H1 (cell line): Measurements from ENCODE around the gene WBP1L. TPM values are rescaled to one million over a fixed set of nuclear protein-coding genes. Genes with fewer than 3 reads are reported as not detected.

Experiments used
- CTCF ChIA-PET: fragments of 300-600 bp; sonication (Branson Sonifier 250); formaldehyde crosslinking; loops from one replicate; lab custom pipeline; 2021; ENCODE audit not compliant: partially characterized antibody; lab: Charles Lee
- POLR2A ChIA-PET: fragments of 300-600 bp; sonication (Branson Sonifier 250); formaldehyde crosslinking; loops from one replicate; lab custom pipeline; 2021; ENCODE audit warnings: inconsistent platforms; ENCODE audit not compliant: partially characterized antibody; lab: Charles Lee
- DNase-seq, 2 experiments: peaks; one replicate each; pipeline versions ENCODE4 v3.0.0 to v3.0.0-alpha.2; 2010 to 2022; ENCODE audit warnings: low spot score in 2 of 2, low read depth in 1 of 2, mixed read lengths in 1 of 2
- FAIRE-seq: peaks from 2 replicates; lab custom pipeline; 2011; peaks lifted over from hg19 to GRCh38; lab: Jason Lieb, UNC
- H2AFZ ChIP-seq: 2 replicates; pipeline ENCODE4 v1.8.1; 2012; ENCODE audit warnings: low read length, inconsistent platforms
- H2AK5ac ChIP-seq: 2 replicates; pipeline ENCODE4 v1.6.1; 2013; ENCODE audit warnings: low read depth, low read length
- H2BK120ac ChIP-seq: replicated peaks from 2 replicates; pipeline ENCODE3; 2013; ENCODE audit warnings: low read depth, low read length, inconsistent platforms
- H2BK12ac ChIP-seq: 2 replicates; pipeline ENCODE4 v1.6.1; 2013; ENCODE audit warnings: low read depth, low read length
- H2BK15ac ChIP-seq: 2 replicates; pipeline ENCODE4 v1.6.1; 2013; ENCODE audit warnings: low read length
- H2BK20ac ChIP-seq: 2 replicates; pipeline ENCODE4 v1.6.1; 2013; ENCODE audit warnings: low read length
- H2BK5ac ChIP-seq: 2 replicates; pipeline ENCODE4 v1.6.1; 2013; ENCODE audit warnings: low read depth, low read length
- H3K14ac ChIP-seq: 2 replicates; pipeline ENCODE4 v1.6.1; 2013; ENCODE audit warnings: inconsistent platforms; ENCODE audit not compliant: insufficient read length
- H3K18ac ChIP-seq: 2 replicates; pipeline ENCODE4 v1.6.1; 2013; ENCODE audit warnings: low read length; ENCODE audit errors: extremely low read depth
- H3K23ac ChIP-seq: 2 replicates; pipeline ENCODE4 v1.6.1; 2013; ENCODE audit warnings: inconsistent platforms; ENCODE audit not compliant: insufficient read length
- H3K23me2 ChIP-seq: 2 replicates; pipeline ENCODE4 v1.6.1; 2013; ENCODE audit warnings: low read depth, low read length
- H3K27ac ChIP-seq: 2 replicates; pipeline ENCODE4 v1.6.1; 2011; ENCODE audit warnings: low read depth, low read length, inconsistent platforms
- H3K27me3 ChIP-seq, 4 experiments: replicated peaks in 1 of 4; 1 replicate in 1 of 4; 2 replicates in 3 of 4; pipeline versions ENCODE4 v1.6.1 to v1.8.1; 2011 to 2013; ENCODE audit warnings: low read length in 3 of 4, mild to moderate bottlenecking in 3 of 4, inconsistent platforms in 2 of 4, mixed read lengths in 2 of 4, moderate library complexity in 1 of 4; ENCODE audit not compliant: control insufficient read depth in 3 of 4, insufficient read depth in 3 of 4; ENCODE audit errors: extremely low read depth in 1 of 4
- H3K36me3 ChIP-seq, 4 experiments: 2 replicates each; pipeline versions ENCODE4 v1.6.1 to v1.8.1; 2011 to 2013; ENCODE audit warnings: mild to moderate bottlenecking in 4 of 4, low read length in 3 of 4, moderate library complexity in 2 of 4, control low read depth in 1 of 4, inconsistent platforms in 1 of 4; ENCODE audit not compliant: insufficient read depth in 4 of 4, control insufficient read depth in 2 of 4
- H3K4ac ChIP-seq: replicated peaks from 2 replicates; pipeline ENCODE3; 2013; ENCODE audit warnings: low read length, low read depth, mixed read lengths, inconsistent platforms; ENCODE audit not compliant: insufficient read length
- H3K4me1 ChIP-seq, 4 experiments: replicated peaks in 1 of 4; 1 replicate in 1 of 4; 2 replicates in 3 of 4; pipeline versions ENCODE4 v1.6.1 to v1.8.1; 2011 to 2013; ENCODE audit warnings: low read length in 3 of 4, inconsistent platforms in 2 of 4, mixed read lengths in 1 of 4; ENCODE audit not compliant: insufficient read depth in 4 of 4, control insufficient read depth in 3 of 4
- H3K4me2 ChIP-seq, 2 experiments: 2 replicates each; pipeline versions ENCODE4 v1.6.1 to v1.8.1; 2011 to 2013; ENCODE audit warnings: low read depth in 2 of 2, low read length in 2 of 2, control low read depth in 1 of 2, inconsistent platforms in 1 of 2, mild to moderate bottlenecking in 1 of 2; ENCODE audit not compliant: insufficient read depth in 1 of 2
- H3K4me3 ChIP-seq, 4 experiments: fragments of 200-600, 300-600 bp in 1 of 4; sonication (generic), shearing (Covaris generic), sonication (Bioruptor Twin) in 1 of 4; 2 replicates each; pipeline versions ENCODE4 v1.5.1 to v1.8.1; 2011 to 2016; ENCODE audit warnings: low read length in 4 of 4, low read depth in 3 of 4, control low read depth in 2 of 4, inconsistent platforms in 2 of 4, mild to moderate bottlenecking in 2 of 4, mixed read lengths in 1 of 4, moderate library complexity in 1 of 4; ENCODE audit not compliant: insufficient read depth in 2 of 4; ENCODE audit errors: extremely low read depth in 1 of 4
- H3K56ac ChIP-seq: replicated peaks from 2 replicates; pipeline ENCODE3; 2013; ENCODE audit warnings: low read depth, mild to moderate bottlenecking, mixed read lengths, low read length, inconsistent platforms; ENCODE audit not compliant: insufficient read length
- H3K79me1 ChIP-seq: 2 replicates; pipeline ENCODE4 v1.6.1; 2013; ENCODE audit warnings: low read depth, low read length, control low read depth
- H3K79me2 ChIP-seq, 2 experiments: 2 replicates each; pipeline versions ENCODE4 v1.6.1 to v1.8.1; 2012 to 2013; ENCODE audit warnings: low read length in 2 of 2, mild to moderate bottlenecking in 2 of 2, inconsistent platforms in 1 of 2; ENCODE audit not compliant: insufficient read depth in 2 of 2, control insufficient read depth in 1 of 2
- H3K9ac ChIP-seq, 4 experiments: replicated peaks in 1 of 4; 1 replicate in 1 of 4; 2 replicates in 3 of 4; pipeline versions ENCODE4 v1.6.1 to v1.8.1; 2011 to 2013; ENCODE audit warnings: low read depth in 3 of 4, low read length in 3 of 4, control low read depth in 2 of 4, mild to moderate bottlenecking in 2 of 4, moderate library complexity in 2 of 4, inconsistent platforms in 1 of 4; ENCODE audit errors: extremely low read depth in 1 of 4
- H3K9me3 ChIP-seq, 2 experiments: 2 replicates each; pipeline versions ENCODE4 v1.6.1 to v1.8.1; 2012 to 2013; ENCODE audit warnings: mild to moderate bottlenecking in 2 of 2, moderate library complexity in 2 of 2, control low read depth in 1 of 2, inconsistent platforms in 1 of 2, low read depth in 1 of 2, low read length in 1 of 2, mixed read lengths in 1 of 2; ENCODE audit not compliant: insufficient read depth in 2 of 2
- H4K20me1 ChIP-seq, 2 experiments: replicated peaks in 1 of 2; 2 replicates each; pipeline versions ENCODE3 to v1.8.1; 2011 to 2013; ENCODE audit warnings: inconsistent platforms in 2 of 2, low read length in 2 of 2, mild to moderate bottlenecking in 1 of 2; ENCODE audit not compliant: insufficient read depth in 2 of 2, control insufficient read depth in 1 of 2
- H4K5ac ChIP-seq: 2 replicates; pipeline ENCODE4 v1.6.1; 2013; ENCODE audit warnings: low read length, low read depth, mixed read lengths, inconsistent platforms; ENCODE audit not compliant: insufficient read length
- H4K8ac ChIP-seq: 2 replicates; pipeline ENCODE4 v1.8.0; 2013; ENCODE audit warnings: mild to moderate bottlenecking, moderate library complexity, low read length, inconsistent platforms; ENCODE audit not compliant: insufficient read depth; ENCODE audit errors: extremely low read depth
- H4K91ac ChIP-seq: replicated peaks from 2 replicates; pipeline ENCODE3; 2013; ENCODE audit warnings: low read length, mixed read lengths, inconsistent platforms; ENCODE audit not compliant: insufficient read length
- GTF2F1 ChIP-seq: IDR thresholded peaks from 2 replicates; pipeline ENCODE4 v1.6.1; 2012; ENCODE audit warnings: low read depth, low read length, improper control_type of control experiment, borderline replicate concordance
- JUN ChIP-seq: IDR thresholded peaks from 2 replicates; pipeline ENCODE4 v1.6.1; 2011; ENCODE audit warnings: low read depth, mild to moderate bottlenecking, improper control_type of control experiment, low read length
- MAX ChIP-seq: IDR thresholded peaks from 2 replicates; pipeline ENCODE4 v1.6.1; 2012; ENCODE audit warnings: inconsistent platforms
- POLR2AphosphoS5 ChIP-seq: IDR thresholded peaks from 2 replicates; pipeline ENCODE4 v1.6.1; 2011; ENCODE audit warnings: low read depth, low read length
- POU5F1 ChIP-seq: IDR thresholded peaks from 2 replicates; pipeline ENCODE4 v1.6.1; 2011; ENCODE audit warnings: low read depth, mild to moderate bottlenecking, low read length, moderate library complexity
- RXRA ChIP-seq: IDR thresholded peaks from 2 replicates; pipeline ENCODE4 v1.6.1; 2011; ENCODE audit warnings: low read depth, mild to moderate bottlenecking, low read length, moderate library complexity; ENCODE audit not compliant: insufficient read depth
- SRF ChIP-seq: IDR thresholded peaks from 2 replicates; pipeline ENCODE4 v1.6.1; 2011; ENCODE audit warnings: mild to moderate bottlenecking, low read depth, low read length, moderate library complexity
- SUZ12 ChIP-seq: fragments of 200-600 bp; sonication (generic); IDR thresholded peaks from 2 replicates; pipeline ENCODE4 v1.6.1; 2012; ENCODE audit warnings: mild to moderate bottlenecking, inconsistent platforms, low read length, moderate library complexity, mixed read lengths
- TBP ChIP-seq: IDR thresholded peaks from 2 replicates; pipeline ENCODE4 v1.6.1; 2011; ENCODE audit warnings: low read depth, low read length, improper control_type of control experiment
- TCF12 ChIP-seq: IDR thresholded peaks from 2 replicates; pipeline ENCODE4 v1.6.1; 2011; ENCODE audit warnings: low read depth, mild to moderate bottlenecking, low read length
- YY1 ChIP-seq: IDR thresholded peaks from 2 replicates; pipeline ENCODE4 v1.6.1; 2011; ENCODE audit warnings: low read depth, mild to moderate bottlenecking, low read length
- WGBS, 2 experiments: shearing (Covaris generic) in 1 of 2; methylation state at CpG; one replicate each; pipeline versions ENCODE4 v1.1.6 to v1.1.7; 2013 to 2015; ENCODE audit warnings: low lambda C conversion rate in 2 of 2, mixed read lengths in 2 of 2, inconsistent platforms in 1 of 2, low coverage in 1 of 2, missing lambda C conversion rate in 1 of 2; ENCODE audit not compliant: insufficient replicate concordance in 2 of 2, insufficient coverage in 1 of 2, insufficient read length in 1 of 2; ENCODE audit errors: extremely low coverage in 1 of 2, missing lambda C conversion rate in 1 of 2; 5-methylcytosine and 5-hydroxymethylcytosine counted together
- polyA plus RNA-seq, 7 experiments: library from polyadenylated mRNA; depleted of rRNA in 3 of 7; stranded (reverse) in 5 of 7; unstranded in 2 of 7; fragments of >200 nt in 5 of 7; fragments of 200-250 nt in 2 of 7; gene quantifications; 1 replicate in 5 of 7; 2 replicates in 1 of 7; 4 replicates in 1 of 7; pipeline versions ENCODE4 v1.2.1 to v1.2.3, GENCODE V29; 2011 to 2013; ENCODE audit warnings: missing spikeins in 2 of 7, mixed read lengths in 2 of 7
- total RNA-seq: library from RNA; stranded (reverse); fragmentation: NEBNext Ultra II Directional; extraction: Animal tissue kit (Norgen Biotek cat#: 25700); gene quantifications from 2 replicates; pipeline ENCODE4 v1.2.1, GENCODE V29; 2021
- TF ChIP-seq, protein P1 (sequence below): IDR thresholded peaks from 2 replicates; pipeline ENCODE4 v1.6.1; 2011; ENCODE audit warnings: low read length, improper control_type of control experiment

WBP1L gene
- total and polyA plus RNA-seq, 2 of the 8 experiments (the other 6 are each of a cell fraction or from before 2014, with no cell fraction given), result 26.6 to 29.9 TPM

DNA sequence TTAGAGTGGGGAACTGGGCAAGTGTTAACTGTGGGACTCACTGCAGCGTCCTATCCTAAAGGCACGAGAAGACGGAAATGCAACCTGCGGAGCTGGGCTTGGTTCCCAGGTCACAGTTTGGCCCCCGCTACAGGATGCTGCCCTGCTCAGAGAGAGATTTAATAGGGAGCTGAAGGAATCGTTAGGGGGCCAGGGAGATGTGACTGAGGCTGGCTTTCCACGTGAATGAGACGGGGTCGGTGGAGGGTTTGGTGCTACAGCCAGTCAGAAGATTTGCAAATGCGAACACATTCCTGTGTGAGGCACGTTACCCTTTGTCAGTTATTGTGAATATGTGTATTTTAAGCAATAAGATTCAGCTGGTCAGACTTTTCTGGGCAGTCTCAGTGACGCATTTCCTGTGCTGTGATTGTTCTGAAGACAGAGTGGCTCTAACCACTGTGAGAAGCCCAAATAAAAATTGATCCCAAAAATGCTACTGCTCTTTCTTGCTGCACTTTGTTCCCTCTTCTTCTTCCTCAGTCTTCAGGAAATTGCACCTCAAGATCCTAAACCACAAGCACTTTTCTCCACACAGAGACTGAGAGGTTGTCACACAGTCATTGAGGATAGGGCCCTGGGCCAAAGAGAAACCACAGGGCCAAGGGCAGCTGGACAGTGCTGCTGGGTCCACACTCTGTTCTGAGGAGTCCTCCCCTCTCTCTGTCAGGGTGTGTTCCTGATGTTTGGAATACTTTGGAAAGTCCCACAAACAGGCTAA, 72.2 kb downstream of the WBP1L start:
- no peak overlapping the region for H2BK12ac ChIP-seq
- ChIA-PET CTCF (interaction anchor here (0.8 to 2.4 kb wide), 5 partner anchors 13 to 279 kb away, joined by 3 to 8 read pairs (median 4); partner anchors contain the start of gene CYP17A1), POLR2A (interaction anchor here (0.6 to 1.2 kb wide), 4 partner anchors 13 to 85 kb away, joined by 3 to 5 read pairs (median 3); no protein-coding TSS in a partner anchor)
- no peaks in the 10 kb centered on the region for H3K23me2 ChIP-seq
- no peaks in the 10 kb centered on the region for H4K20me1 ChIP-seq
- H2AK5ac ChIP-seq, result no peak overlapping the region
- no peak overlapping the region for H2BK20ac ChIP-seq
- H3K18ac ChIP-seq, result no peak overlapping the region; the same call in 1 of the 2 replicates
- no peaks in the 10 kb centered on the region for H3K27me3 ChIP-seq
- no peak overlapping the region for H3K56ac ChIP-seq
- H3K4me3 ChIP-seq, result no peak overlapping the region
- peaks cover 0 to 7% (median 2%) of the 10 kb centered on the region in 4 experiments; a peak in 4 of 7 replicates for H3K4me1 ChIP-seq
- no peaks in the 10 kb centered on the region for H3K79me2 ChIP-seq
- H3K4ac ChIP-seq, result no peak overlapping the region
- H4K8ac ChIP-seq, result no peak overlapping the region
- H3K4me2 ChIP-seq, result no peak overlapping the region
- FAIRE-seq (no peak), DNase-seq (no peak)
- H4K5ac ChIP-seq, result no peak overlapping the region
- no peak overlapping the region for H4K91ac ChIP-seq
- no peaks in the 10 kb centered on the region for H3K79me1 ChIP-seq
- no peak overlapping the region for H3K23ac ChIP-seq
- H2BK5ac ChIP-seq, result peak overlapping the region; percentile 55; the same call in 1 of the 2 replicates
- 66% methylated on average over 12 of the region's 12 CpGs; no CpG with 5 or more reads in 1 of the 2 experiments for WGBS, 2 experiments
- no peak overlapping the region for H3K9ac ChIP-seq
- no peak overlapping the region for H2BK120ac ChIP-seq
- no peak overlapping the region for H2BK15ac ChIP-seq
- H2AFZ ChIP-seq, result no peak overlapping the region
- H3K14ac ChIP-seq, result no peak overlapping the region
- no peak overlapping the region; the same call in 1 of the 2 replicates for H3K27ac ChIP-seq
- peaks cover 0 to 7% (median 2%) of the 10 kb centered on the region in 4 experiments; a peak in 2 of 8 replicates for H3K36me3 ChIP-seq
- no peaks in the 10 kb centered on the region for H3K9me3 ChIP-seq
- no peak for TF ChIP-seq JUN
- no peak for TF ChIP-seq YY1
- no peak for TF ChIP-seq POLR2AphosphoS5
- TF ChIP-seq TBP, result no peak
- TF ChIP-seq SRF, result no peak
- TF ChIP-seq SUZ12, result no peak
- TF ChIP-seq, protein P1, sequence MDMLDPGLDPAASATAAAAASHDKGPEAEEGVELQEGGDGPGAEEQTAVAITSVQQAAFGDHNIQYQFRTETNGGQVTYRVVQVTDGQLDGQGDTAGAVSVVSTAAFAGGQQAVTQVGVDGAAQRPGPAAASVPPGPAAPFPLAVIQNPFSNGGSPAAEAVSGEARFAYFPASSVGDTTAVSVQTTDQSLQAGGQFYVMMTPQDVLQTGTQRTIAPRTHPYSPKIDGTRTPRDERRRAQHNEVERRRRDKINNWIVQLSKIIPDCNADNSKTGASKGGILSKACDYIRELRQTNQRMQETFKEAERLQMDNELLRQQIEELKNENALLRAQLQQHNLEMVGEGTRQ, result no peak
- TF ChIP-seq GTF2F1, result no peak
- TF ChIP-seq MAX, result no peak
- no peak for TF ChIP-seq RXRA
- TF ChIP-seq POU5F1, result no peak
- TF ChIP-seq TCF12, result no peak
